GM23338 (cell line): ENCODE measurements around the gene B3GALNT2.

ENCODE experiments used
- CREB1 ChIP-seq: fragments of 250-450 bp; sonication (Bioruptor Pico); IDR thresholded peaks from 2 replicates; pipeline ENCODE4 v1.5.0; 2020; ENCODE audit warnings: low read depth, mild to moderate bottlenecking, moderate library complexity
- EZH2 ChIP-seq: fragments of 200-600 bp; sonication (generic); IDR thresholded peaks from one replicate; pipeline ENCODE4 v1.8.0; 2017; ENCODE audit warnings: antibody characterized with exemption, mild to moderate bottlenecking, low read depth; ENCODE audit not compliant: unreplicated experiment
- JUNB ChIP-seq: IDR thresholded peaks from one replicate; pipeline ENCODE4 v1.6.1; 2016; ENCODE audit warnings: antibody characterized with exemption; ENCODE audit not compliant: unreplicated experiment
- POLR2AphosphoS5 ChIP-seq: IDR thresholded peaks from 2 replicates; pipeline ENCODE4 v1.6.1; 2016; ENCODE audit warnings: antibody characterized with exemption, low read depth
- ZNF114 ChIP-seq: fragments of 250-450 bp; sonication (Bioruptor Pico); IDR thresholded peaks from 2 replicates; pipeline ENCODE4 v1.5.0; 2020; ENCODE audit warnings: mild to moderate bottlenecking, moderate library complexity
- TF ChIP-seq, protein P1 (sequence below), 2 experiments: fragments of 200-600 bp in 1 of 2; sonication (generic) in 1 of 2; conservative IDR thresholded peaks; 2 replicates each; pipeline versions ENCODE4 v1.5.1 to v1.6.1; 2016 to 2017; ENCODE audit warnings: antibody characterized with exemption in 2 of 2, low read depth in 2 of 2, mild to moderate bottlenecking in 2 of 2, moderate library complexity in 1 of 2
- TF ChIP-seq, protein P2 (sequence below): IDR thresholded peaks from one replicate; pipeline ENCODE4 v1.6.1; 2018; ENCODE audit warnings: antibody characterized with exemption; ENCODE audit not compliant: unreplicated experiment
- TF ChIP-seq, protein P3 (sequence below): IDR thresholded peaks from 2 replicates; pipeline ENCODE4 v1.6.1; 2016; ENCODE audit warnings: antibody characterized with exemption

DNA sequence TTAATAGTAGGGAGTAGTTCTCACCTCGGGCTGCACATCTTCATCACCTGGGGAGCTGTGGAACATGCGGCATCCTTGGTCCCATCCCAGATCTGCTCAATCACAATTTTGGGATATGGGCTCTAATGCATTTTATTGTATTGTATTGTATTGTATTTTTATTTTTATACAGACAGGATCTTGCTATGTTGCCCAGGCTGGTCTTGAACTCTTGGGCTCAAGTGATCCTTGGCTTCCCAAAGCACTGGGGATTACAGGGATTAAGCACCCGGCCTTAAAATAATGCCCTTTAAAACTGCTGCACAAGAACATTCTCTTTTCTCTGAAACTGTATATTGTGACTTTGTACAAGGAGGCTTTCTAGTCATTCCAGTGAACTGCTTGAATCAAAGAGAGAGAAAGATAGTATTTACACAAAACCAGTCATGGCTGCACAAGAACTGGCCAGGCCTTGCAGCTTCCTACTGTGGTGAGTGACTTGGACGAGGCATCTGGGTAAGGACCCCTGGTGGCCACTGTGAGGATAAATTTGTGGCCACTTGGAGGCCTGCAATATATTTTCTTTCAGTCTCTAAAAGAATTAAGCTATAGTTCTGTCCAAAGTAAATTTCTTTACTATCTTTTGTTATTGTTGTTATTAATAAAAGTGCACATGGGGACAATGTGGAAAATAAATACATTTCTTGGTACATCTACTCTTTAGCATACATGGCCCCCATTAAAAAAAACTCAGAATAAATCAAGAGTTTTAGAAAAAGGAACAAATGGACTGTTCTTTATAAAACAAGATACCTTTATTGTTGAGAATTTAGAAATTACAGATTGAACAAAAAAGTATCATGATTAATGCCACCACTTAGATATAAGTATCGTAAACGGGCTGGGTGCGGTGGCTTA is 89.0 kb downstream of the B3GALNT2 start:
- TF ChIP-seq, protein P1, sequence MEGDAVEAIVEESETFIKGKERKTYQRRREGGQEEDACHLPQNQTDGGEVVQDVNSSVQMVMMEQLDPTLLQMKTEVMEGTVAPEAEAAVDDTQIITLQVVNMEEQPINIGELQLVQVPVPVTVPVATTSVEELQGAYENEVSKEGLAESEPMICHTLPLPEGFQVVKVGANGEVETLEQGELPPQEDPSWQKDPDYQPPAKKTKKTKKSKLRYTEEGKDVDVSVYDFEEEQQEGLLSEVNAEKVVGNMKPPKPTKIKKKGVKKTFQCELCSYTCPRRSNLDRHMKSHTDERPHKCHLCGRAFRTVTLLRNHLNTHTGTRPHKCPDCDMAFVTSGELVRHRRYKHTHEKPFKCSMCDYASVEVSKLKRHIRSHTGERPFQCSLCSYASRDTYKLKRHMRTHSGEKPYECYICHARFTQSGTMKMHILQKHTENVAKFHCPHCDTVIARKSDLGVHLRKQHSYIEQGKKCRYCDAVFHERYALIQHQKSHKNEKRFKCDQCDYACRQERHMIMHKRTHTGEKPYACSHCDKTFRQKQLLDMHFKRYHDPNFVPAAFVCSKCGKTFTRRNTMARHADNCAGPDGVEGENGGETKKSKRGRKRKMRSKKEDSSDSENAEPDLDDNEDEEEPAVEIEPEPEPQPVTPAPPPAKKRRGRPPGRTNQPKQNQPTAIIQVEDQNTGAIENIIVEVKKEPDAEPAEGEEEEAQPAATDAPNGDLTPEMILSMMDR (conservative IDR thresholded peaks at IDR 0.05; ENCODE audit: low read depth in 2 of 2), result peak; percentile 81 to 95
- no peak for TF ChIP-seq POLR2AphosphoS5
- TF ChIP-seq, protein P2, sequence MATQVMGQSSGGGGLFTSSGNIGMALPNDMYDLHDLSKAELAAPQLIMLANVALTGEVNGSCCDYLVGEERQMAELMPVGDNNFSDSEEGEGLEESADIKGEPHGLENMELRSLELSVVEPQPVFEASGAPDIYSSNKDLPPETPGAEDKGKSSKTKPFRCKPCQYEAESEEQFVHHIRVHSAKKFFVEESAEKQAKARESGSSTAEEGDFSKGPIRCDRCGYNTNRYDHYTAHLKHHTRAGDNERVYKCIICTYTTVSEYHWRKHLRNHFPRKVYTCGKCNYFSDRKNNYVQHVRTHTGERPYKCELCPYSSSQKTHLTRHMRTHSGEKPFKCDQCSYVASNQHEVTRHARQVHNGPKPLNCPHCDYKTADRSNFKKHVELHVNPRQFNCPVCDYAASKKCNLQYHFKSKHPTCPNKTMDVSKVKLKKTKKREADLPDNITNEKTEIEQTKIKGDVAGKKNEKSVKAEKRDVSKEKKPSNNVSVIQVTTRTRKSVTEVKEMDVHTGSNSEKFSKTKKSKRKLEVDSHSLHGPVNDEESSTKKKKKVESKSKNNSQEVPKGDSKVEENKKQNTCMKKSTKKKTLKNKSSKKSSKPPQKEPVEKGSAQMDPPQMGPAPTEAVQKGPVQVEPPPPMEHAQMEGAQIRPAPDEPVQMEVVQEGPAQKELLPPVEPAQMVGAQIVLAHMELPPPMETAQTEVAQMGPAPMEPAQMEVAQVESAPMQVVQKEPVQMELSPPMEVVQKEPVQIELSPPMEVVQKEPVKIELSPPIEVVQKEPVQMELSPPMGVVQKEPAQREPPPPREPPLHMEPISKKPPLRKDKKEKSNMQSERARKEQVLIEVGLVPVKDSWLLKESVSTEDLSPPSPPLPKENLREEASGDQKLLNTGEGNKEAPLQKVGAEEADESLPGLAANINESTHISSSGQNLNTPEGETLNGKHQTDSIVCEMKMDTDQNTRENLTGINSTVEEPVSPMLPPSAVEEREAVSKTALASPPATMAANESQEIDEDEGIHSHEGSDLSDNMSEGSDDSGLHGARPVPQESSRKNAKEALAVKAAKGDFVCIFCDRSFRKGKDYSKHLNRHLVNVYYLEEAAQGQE, result no peak
- no peak for TF ChIP-seq ZNF114 (CRISPR knock-in tag)
- TF ChIP-seq EZH2, result no peak
- TF ChIP-seq CREB1 (CRISPR knock-in tag), result no peak
- TF ChIP-seq, protein P3, sequence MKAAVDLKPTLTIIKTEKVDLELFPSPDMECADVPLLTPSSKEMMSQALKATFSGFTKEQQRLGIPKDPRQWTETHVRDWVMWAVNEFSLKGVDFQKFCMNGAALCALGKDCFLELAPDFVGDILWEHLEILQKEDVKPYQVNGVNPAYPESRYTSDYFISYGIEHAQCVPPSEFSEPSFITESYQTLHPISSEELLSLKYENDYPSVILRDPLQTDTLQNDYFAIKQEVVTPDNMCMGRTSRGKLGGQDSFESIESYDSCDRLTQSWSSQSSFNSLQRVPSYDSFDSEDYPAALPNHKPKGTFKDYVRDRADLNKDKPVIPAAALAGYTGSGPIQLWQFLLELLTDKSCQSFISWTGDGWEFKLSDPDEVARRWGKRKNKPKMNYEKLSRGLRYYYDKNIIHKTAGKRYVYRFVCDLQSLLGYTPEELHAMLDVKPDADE, result no peak
- no peak for TF ChIP-seq JUNB
